Amygdala (tissue), 56 donors: Measurements from ENCODE around the gene PXYLP1.
A peak's percentile ranks its signal among the peaks of the same experiment; 100 is the strongest.
"Not testable (repeated sequence)": the region's sequence is repeated elsewhere in the genome, so short reads cannot be mapped to it uniquely, and the experiment has no call there.

Source experiments
- DNase-seq, 56 donors: peaks; one replicate each; lab custom pipeline; 2025; lab: John Stamatoyannopoulos, UW

The PXYLP1 gene, protein sequence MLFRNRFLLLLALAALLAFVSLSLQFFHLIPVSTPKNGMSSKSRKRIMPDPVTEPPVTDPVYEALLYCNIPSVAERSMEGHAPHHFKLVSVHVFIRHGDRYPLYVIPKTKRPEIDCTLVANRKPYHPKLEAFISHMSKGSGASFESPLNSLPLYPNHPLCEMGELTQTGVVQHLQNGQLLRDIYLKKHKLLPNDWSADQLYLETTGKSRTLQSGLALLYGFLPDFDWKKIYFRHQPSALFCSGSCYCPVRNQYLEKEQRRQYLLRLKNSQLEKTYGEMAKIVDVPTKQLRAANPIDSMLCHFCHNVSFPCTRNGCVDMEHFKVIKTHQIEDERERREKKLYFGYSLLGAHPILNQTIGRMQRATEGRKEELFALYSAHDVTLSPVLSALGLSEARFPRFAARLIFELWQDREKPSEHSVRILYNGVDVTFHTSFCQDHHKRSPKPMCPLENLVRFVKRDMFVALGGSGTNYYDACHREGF

DNA sequence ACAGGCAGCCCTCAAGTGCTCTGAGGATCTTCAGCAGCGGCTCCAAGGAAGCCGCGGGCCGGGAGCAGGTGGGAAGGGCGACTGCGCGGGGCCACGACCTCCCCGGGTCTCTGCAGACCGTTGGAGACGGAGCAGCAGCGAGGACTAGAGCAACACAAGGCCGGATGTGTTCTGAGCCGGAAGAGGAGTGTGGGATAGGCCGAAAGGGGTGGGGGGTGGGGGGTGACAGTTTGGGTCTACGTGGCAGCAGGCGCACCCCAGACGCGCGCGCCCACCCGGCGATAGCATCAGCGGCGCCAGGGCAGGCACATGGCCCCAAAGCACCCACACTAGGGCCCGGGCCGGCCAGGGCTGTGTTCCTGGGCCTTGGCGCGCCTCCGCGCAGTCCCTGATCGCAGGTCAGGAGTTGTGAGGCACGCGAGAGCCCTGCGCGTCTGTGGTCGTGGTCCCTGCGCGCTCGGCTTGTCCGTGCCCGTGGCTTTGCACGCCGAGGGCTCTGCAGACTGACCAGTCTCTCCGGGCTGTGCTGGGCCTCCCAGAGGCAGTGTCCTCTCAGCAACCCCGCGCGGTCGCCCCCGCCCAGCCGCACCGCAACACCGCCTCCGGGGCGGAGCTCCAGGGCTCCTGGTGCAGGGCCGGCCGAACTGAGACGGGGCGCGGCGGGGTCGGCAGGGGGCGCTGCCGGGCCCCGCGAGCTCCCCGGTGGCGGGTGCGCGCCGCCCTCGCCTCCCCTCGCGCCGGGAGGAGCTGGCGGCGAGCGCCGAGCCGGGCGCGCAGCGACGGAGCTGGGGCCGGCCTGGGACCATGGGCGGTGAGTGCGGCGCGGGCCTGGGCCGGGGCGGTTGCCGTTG lies at the start of gene PXYLP1:
Gene PXYLP1, plus strand, starts transcription at position 725 of the 851 bp plus-strand sequence. CDS start 28,351 bp downstream, outside the sequence.
- DNase-seq, result peak in 55 of 56 donors; percentile 35 to 92 (median 79)

DNA sequence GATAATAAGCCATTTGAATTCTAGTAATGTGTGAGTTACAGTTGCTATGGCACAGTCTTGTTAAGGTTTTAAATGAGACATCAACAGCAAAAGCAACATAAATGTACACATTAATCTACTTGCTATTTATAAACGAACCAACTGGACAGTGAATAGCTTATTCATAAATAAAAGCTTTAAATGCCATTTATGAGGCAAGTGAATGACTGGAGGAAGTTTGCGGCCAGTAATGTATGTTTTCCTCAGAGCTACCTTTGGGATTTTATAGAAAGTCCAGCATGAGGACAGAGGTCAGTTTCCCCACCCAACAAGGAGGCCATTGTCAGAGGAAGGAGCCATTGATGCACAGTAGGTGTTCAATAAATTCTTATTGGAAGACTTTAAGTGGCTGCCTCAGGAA lies 48.0 kb upstream of the PXYLP1 start:
- DNase-seq, result no peak

DNA sequence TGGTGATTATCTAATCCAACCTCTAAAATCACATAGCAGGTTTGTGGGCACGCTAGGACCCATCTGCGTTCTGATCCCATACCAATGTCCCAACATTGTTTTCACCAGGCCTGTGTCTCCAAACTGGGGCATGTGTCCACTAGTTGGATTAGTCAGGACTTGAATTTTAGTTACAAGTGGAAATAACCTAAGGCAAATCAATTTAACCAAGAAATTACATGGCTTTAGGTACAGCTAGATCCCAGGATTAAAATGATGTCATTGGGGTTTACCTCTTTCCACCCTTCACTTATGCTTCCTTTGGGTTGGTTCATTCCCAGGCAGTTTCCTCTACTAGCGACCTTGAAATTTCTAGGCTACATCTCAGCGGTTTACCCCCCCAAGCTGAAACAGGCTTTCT lies 47.2 kb upstream of the PXYLP1 start:
- DNase-seq, result no peak

DNA sequence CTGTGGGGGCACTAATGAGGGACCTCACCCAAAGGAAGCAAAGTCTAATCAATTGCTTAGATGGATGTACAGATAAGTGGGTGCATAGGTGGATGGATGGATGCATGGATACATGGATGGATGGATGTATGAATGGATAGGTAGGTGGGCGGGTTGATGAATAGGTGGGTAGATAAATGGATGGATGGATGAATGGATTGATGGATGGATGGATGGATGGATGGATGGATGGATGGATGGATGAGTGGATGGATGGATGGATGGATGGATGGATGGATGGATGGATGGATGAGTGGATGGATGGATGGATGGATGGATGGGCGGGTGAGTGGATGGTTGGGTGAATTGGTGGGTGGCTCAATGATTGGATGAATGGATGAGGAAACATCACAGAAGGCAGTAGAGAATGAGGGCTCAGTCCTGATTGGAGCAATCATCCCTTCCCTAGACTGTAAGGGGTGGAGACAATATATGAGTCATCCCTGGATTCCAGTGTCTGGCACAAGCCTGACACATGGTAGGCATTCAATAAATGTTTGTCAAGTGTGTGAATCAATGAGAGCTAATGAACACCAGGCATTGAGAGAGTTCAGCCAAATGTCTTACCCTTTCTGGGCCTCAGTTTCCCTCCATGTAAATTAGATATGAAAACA lies 40.4 kb upstream of the PXYLP1 start:
- no peak for DNase-seq

DNA sequence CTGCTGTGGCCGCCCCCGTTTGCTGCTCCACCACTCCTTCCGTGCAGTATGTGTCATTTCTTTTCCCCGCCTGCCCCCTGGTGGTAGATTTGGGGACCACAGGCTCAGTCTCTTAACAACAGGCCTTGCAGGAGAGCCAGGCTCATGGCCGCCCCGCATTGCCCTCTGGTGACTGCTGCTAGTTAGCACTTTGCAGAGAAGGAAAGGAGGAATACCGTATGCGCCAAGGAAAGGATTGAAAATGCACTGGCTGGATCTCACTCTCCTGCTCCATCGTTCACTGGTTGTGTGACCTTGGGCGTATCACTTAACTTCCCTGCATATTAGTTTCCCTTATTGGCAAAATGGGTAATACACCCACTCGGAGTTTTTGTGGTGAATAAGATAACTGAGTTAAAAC lies 39.3 kb upstream of the PXYLP1 start:
- DNase-seq, result peak; percentile 67 to 100 (median 90)

DNA sequence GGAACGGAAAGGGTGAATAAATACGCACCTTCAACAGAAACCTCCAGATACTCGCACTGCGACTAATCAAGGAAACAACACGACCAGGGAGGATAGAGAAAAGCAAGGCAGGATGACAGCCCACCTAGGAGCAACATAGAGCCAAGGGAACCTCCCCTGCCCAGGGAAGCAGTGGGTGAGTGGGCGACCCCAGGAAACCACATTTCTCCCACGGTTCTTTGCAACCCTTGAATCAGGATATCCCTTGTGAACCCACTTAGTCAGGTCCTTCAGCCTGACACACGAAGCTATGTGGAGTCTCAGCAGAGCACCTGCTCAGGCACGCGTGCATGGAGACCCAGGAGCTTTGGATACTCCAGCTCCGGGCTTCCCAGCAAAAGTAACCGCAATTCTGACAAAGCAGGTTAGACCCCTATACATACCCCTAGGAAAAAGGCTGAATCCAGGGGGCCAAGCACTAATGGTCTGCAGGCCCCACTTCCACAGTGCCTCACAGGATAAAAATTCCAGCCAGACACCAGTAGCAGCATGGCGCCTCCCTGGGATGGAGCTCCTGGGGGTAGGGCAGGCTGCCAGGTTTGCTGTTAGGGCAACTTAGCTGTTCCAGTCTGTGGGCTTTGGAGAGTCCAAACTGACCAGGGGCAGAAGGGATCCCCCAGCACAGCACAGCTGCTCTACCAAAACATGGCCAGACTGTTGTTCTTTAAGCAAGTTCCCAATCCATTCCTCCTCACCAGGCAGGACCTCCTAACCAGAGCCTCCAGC lies 38.4 kb upstream of the PXYLP1 start:
- DNase-seq, result no peak

DNA sequence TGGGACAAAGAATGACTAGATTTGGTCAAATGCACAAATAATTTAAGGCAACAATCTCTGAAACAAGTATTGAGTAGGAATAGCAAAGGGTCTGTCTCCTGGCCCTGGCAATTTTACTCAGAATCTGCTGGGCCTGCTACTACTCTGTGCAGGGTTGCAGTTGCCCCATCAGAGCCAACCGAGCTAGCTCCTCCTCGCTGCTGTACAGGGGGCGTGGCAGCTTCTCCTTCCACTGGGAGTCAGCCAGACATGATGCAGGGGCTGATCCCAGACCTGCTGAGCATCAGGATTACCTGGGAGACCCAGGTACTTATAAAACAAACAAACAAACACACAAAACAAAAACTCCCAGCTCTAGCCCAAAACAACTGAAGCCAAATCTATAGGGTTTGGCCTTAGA lies 30.5 kb upstream of the PXYLP1 start:
- no peak for DNase-seq

DNA sequence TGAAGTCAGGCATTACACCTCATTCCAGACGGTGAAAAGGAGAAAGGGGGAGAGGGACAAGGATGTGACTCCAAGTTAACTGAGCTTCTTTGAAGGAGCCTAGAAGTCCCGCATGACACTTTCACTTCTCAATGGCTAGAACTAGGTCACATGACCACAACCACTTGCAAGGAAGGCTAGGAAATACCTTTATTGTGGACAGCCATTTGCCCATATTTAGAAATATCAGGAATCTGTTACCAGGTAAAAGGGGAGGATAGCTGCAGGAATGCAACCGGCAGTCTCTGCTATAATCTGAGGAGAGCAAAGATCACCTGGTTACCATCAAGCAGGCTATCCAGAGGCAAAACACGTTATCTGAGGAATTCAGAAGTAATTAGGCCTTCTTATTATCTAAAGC lies 28.9 kb upstream of the PXYLP1 start:
- DNase-seq, result no peak

DNA sequence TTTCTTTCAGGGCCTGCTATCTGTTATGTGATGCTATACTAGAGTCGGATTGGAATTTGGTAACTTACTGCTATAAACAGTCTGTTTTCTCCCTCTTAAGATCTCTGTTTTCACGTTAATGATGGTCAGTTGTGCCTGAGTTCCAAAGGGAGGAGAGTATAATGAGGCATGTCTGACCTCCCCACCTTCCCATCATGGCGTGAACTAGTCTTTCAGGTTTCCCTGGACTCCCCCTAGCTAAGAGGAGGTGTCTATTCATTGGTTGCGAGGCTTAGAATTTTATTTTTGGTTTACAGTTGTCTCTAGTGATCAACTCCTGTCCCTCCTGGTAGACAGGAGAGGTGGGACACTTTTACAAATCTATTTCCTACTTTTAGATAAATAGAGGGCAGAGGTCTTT lies 27.8 kb upstream of the PXYLP1 start:
- DNase-seq, result no peak

DNA sequence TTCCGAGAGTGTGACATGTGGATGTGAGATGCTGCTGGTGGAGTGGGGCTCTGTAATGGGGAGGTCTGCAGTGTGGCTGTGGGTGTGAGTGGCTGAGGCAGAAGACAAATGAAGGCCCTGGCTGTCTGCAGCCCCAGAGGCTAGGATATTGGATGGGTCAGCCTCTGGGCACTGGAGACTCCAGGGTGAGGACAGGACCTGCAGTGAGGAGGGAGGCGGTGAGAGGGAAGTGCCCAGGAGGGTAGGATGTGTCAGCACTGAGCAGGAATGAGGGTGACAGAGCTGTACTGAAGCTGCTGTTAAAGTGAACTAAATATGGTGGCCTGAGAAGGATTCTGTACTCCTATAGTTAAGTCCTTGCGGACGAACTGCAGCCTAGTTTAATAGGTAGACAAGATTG lies 27.3 kb upstream of the PXYLP1 start:
- DNase-seq, result no peak

DNA sequence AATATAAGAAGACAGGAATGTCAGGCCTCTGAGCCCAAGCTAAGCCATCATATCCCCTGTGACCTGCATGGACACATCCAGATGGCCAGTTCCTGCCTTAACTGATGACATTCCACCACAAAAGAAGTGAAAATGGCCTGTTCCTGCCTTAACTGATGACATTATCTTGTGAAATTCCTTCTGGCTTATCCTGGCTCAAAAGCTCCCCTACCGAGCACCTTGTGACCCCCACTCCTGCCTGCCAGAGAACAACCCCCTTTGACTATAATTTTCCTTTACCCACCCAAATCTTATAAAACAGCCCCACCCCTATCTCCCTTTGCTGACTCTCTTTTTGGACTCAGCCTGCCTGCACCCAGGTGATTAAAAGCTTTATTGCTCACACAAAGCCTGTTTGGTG lies 20.3 kb upstream of the PXYLP1 start:
- DNase-seq, result not testable (repeated sequence)

DNA sequence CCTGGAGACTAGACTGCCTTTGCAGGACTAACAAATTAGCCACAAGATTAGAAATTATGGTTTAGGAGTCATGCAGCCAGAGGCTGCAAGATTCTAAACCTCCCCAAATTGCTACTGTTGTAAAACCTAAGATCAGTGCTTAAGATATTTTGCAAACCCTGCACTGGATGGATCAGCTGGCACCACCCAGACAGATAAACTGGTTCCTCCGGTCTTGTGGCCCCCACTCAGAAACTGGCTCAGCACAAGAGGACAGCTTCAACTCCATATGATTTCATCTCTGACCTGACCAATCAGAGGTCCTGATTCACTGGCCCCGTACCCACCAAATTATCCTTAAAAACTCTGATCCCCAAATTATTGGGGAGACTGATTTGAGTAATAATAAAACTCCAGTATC lies 19.5 kb upstream of the PXYLP1 start:
- DNase-seq, result no peak

DNA sequence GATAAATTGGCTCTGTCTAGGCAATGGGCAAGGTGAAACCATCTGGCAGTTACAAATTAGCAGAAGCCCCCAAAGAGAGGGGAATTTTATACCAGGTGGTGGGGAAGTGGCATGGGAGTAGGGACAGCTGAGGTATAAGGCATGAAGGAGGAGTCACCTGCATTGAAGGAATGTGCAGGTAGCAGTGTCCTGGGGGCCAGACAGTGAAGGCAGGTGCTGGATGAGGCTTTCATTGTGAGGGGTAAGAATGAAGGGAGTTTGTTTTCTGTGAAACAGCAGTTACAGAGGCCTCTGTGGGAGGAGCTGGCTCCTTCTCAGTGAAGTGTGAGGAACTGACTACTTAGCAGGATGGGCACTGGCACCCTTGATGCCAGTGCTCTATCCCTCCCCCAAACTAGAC lies 19.1 kb upstream of the PXYLP1 start:
- DNase-seq, result no peak

DNA sequence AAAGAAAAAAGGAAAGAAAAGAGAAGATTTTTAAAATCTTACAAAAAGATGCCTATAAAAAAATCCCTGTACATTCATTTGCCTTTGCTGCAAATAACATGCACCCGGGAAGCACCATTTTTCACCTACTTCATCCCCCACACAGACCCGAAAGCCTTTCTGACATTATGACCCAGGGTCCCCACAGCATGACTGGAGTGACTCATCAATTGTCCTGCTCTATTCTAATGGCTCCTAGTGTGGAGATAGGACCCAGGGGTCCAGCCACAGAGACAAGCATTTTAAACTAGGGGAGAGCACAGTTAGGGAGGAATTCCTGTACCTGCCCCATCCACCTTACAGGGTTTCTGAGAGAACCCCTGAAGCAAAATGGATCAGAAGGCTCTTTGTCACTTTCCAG lies 14.7 kb upstream of the PXYLP1 start:
- DNase-seq, result no peak

DNA sequence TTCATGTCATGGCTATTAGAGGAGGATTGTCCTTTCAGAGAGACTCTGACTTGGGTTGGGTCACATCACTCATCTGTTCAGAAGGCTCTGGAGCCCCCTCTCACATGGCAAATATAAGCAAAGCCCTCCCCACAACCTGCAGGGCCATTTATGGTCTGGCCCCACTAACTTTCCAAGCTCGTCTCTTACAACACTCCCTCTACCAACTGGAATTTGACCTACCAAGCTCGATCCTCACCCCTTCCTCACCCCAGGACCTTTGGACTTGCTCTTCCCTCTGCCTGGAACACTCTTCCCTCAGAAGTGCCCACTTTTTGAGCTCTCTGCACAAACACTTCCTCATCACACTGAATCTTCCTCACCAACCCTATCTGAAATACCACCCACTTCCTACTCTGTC lies 14.2 kb upstream of the PXYLP1 start:
- DNase-seq, result no peak

DNA sequence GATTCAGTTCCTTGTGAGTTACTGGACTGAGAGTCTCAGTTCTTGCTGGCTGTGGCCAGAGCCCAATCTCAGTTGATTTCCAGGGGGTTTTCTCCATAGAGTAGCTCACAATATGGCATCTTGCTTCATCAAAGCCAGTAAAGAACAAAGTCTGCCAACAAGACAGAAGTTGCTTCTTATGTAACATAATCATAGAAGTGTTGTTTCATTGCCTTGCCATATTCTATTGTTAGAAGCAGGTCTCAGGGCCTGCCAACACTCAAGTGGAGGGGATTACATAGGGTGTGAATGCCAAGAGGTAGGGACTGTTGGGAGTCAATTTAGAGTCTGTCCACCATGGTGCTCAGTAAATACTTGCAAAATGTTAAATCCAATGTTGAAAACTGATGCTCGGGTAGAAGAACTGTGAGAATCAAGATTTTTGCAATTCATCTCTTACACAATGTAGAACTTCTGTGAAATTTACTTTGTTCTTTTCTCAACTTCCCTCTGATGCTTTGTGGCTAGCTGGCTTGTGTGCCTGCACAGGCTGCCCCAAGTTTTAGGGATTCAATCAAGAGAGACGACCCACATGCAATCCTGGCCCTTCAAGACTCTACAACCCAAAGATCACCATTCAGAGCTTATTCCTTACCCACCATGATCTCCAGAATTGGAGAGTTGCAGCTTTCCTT lies 13.3 kb upstream of the PXYLP1 start:
- no peak for DNase-seq

DNA sequence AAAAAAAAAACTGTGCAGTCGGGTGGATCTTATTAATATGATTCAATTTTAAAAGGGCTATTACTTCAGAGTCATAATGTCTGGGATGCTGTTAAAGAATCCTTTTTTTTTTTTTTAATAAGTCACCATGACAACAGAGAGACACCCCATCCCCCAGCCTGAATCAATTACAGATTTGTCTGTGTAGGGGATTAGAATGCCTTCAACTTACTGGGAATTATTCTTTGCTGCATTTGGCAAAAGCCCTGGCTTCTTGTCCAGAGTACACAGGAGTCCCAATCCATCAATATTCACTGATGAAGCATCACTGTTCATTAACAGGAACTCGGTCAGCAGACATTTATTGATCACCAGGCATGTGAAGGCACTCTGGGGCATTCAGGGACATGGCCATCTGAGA lies 12.7 kb upstream of the PXYLP1 start:
- DNase-seq, result no peak

DNA sequence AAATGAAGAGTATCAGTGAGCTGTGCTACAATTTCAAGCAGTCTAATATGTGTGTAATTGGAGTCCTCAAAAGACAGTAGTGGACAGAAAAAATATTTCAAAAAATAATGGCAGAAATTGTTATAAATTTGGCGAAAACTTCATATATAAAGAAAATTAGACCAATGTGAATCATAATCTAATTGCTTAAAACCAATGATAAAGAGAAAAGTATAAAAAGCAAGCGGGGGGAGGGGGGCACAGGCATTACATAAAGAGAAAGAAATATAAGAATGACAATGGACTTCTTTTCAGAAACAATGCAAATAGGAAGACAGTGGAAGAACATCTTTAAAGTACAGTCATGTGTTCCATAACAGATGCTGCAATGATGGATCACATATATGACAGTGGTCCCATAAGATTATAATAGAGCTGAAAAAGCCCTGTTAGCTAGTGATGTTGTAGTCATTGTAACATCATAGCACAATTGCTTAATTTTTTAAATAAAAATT lies 7.9 kb upstream of the PXYLP1 start:
- no peak for DNase-seq

DNA sequence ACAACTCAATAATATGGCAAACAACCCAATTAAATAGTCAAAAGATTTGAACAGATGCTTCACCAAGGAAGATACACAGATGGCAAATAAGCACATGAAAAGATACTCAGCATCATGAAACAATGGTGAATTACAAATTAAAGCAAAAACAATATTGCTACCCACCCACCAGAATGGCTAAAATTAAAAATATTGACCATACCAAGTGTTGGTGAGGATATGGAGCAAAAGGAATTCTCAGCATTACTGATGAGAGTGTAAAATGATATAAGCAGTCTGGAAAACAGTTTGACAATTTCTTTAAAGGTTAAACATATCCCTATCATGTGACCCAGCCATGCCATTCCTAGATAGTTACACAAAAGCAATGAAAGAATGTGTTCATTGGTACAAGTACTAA lies 5.7 kb upstream of the PXYLP1 start:
- no peak for DNase-seq

DNA sequence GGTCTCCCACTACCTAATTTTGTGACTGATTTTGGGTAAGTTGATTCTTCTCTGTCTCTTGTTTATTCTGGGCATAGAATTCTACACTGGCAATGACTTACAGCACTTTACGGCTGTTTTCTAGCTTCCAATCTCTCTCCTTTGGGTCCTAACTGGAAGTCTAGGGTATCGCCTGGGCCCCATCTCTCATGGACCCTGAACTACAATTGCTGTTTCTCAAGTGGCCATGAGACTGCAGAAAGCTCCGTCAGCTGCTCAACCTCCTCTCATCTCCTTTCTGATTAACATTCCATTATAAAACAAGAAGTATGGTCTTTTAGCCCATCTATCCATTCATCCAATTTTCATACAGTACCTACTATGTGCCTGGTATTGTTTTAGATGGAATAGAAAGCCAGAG lies 4.4 kb upstream of the PXYLP1 start:
- DNase-seq, result no peak
